ENCODE measurements around the gene SERPINA9.

Gene SERPINA9

GRCh38 chr14:94501588-94502516, 25.9 kb upstream of the SERPINA9 start:
- Histone ChIP-seq H3K79me2 (no peaks in the 10 kb centered on the region), H3K4me1 (no peaks in the 10 kb centered on the region), H3K27me3 (ENCODE audit: control insufficient read depth, insufficient read depth, low read length) (no peaks in the 10 kb centered on the region), H3K4me2 (ENCODE audit: low read length) (no peak overlapping the region), H3K9me3 (ENCODE audit: control insufficient read depth, low read length) (no peaks in the 10 kb centered on the region), H2AFZ (no peak overlapping the region), H3K27ac (no peak overlapping the region), H3K36me3 (ENCODE audit: control insufficient read depth, insufficient read depth, low read length) (no peaks in the 10 kb centered on the region), H3K9ac (no peak overlapping the region), H3K4me3 (ENCODE audit: low read depth, low read length) (no peak overlapping the region)
- no peak for TF ChIP-seq CTCF (IDR thresholded peaks at IDR 0.05)

- Histone ChIP-seq H3K9me3 (ENCODE audit: control insufficient read depth, low read length) (no peaks in the 10 kb centered on the region), H3K4me3 (ENCODE audit: low read depth, low read length) (no peak overlapping the region), H3K4me2 (ENCODE audit: low read length) (no peak overlapping the region), H3K36me3 (ENCODE audit: control insufficient read depth, insufficient read depth, low read length) (no peaks in the 10 kb centered on the region), H3K79me2 (no peaks in the 10 kb centered on the region), H2AFZ (no peak overlapping the region), H3K4me1 (no peaks in the 10 kb centered on the region), H3K9ac (no peak overlapping the region), H3K27ac (no peak overlapping the region), H3K27me3 (ENCODE audit: control insufficient read depth, insufficient read depth, low read length) (no peaks in the 10 kb centered on the region)
- no peak for TF ChIP-seq CTCF (IDR thresholded peaks at IDR 0.05)
Measured at GRCh38 chr14:94500264-94500663, 24.3 kb upstream of the SERPINA9 start.

GRCh38 chr14:94499673-94500072, 23.7 kb upstream of the SERPINA9 start:
- H3K4me1 ChIP-seq = no peaks in the 10 kb centered on the region
- no peak overlapping the region for H2AFZ ChIP-seq
- no peaks in the 10 kb centered on the region for H3K79me2 ChIP-seq
- H3K9me3 ChIP-seq (ENCODE audit: control insufficient read depth, low read length) = no peaks in the 10 kb centered on the region
- no peaks in the 10 kb centered on the region for H3K36me3 ChIP-seq (ENCODE audit: control insufficient read depth, insufficient read depth, low read length)
- H3K4me2 ChIP-seq (ENCODE audit: low read length) = no peak overlapping the region
- H3K27me3 ChIP-seq (ENCODE audit: control insufficient read depth, insufficient read depth, low read length) = no peaks in the 10 kb centered on the region
- TF ChIP-seq CTCF (IDR thresholded peaks at IDR 0.05) = no peak
- H3K27ac ChIP-seq = no peak overlapping the region
- no peak overlapping the region for H3K9ac ChIP-seq
- no peak overlapping the region for H3K4me3 ChIP-seq (ENCODE audit: low read depth, low read length)

GRCh38 chr14:94498215-94498614, 22.2 kb upstream of the SERPINA9 start:
- Histone ChIP-seq H3K9me3 (ENCODE audit: control insufficient read depth, low read length) (no peaks in the 10 kb centered on the region), H2AFZ (no peak overlapping the region), H3K27ac (no peak overlapping the region), H3K27me3 (ENCODE audit: control insufficient read depth, insufficient read depth, low read length) (no peaks in the 10 kb centered on the region), H3K4me2 (ENCODE audit: low read length) (no peak overlapping the region), H3K4me3 (ENCODE audit: low read depth, low read length) (no peak overlapping the region), H3K4me1 (no peaks in the 10 kb centered on the region), H3K79me2 (no peaks in the 10 kb centered on the region), H3K9ac (no peak overlapping the region), H3K36me3 (ENCODE audit: control insufficient read depth, insufficient read depth, low read length) (no peaks in the 10 kb centered on the region)
- no peak for TF ChIP-seq CTCF (IDR thresholded peaks at IDR 0.05)

- Histone ChIP-seq H3K27me3 (ENCODE audit: control insufficient read depth, insufficient read depth, low read length) (no peaks in the 10 kb centered on the region), H3K27ac (no peak overlapping the region), H3K79me2 (no peaks in the 10 kb centered on the region), H3K36me3 (ENCODE audit: control insufficient read depth, insufficient read depth, low read length) (no peaks in the 10 kb centered on the region), H3K4me3 (ENCODE audit: low read depth, low read length) (no peak overlapping the region), H3K9me3 (ENCODE audit: control insufficient read depth, low read length) (no peaks in the 10 kb centered on the region), H3K4me1 (no peaks in the 10 kb centered on the region), H2AFZ (no peak overlapping the region), H3K4me2 (ENCODE audit: low read length) (no peak overlapping the region), H3K9ac (no peak overlapping the region)
- TF ChIP-seq CTCF (IDR thresholded peaks at IDR 0.05) = no peak
Measured at GRCh38 chr14:94494085-94494484, 18.1 kb upstream of the SERPINA9 start.
